Liver (tissue), 3 donors: ENCODE measurements around the gene VAC14.

Source experiments
- ATF3 ChIP-seq: IDR thresholded peaks from 2 replicates; pipeline ENCODE4 v1.6.1; 2016; ENCODE audit warnings: antibody characterized with exemption
- CTCF ChIP-seq: fragments of 150-350 bp; IDR thresholded peaks from 2 replicates; pipeline ENCODE4 v1.5.1; 2017; ENCODE audit warnings: improper control_type of control experiment, low read depth, low read length; ENCODE audit not compliant: missing input control
- EGR1 ChIP-seq, 2 donors: IDR thresholded peaks; 2 replicates each; pipeline ENCODE4 v1.6.1; 2016 to 2018; ENCODE audit warnings: antibody characterized with exemption in 2 of 2, low read depth in 2 of 2
- GABPA ChIP-seq, 2 donors: IDR thresholded peaks in 1 of 2; conservative IDR thresholded peaks in 1 of 2; 2 replicates each; pipeline ENCODE4 v1.6.1; 2016; ENCODE audit warnings: antibody characterized with exemption in 2 of 2, mild to moderate bottlenecking in 1 of 2, moderate library complexity in 1 of 2
- MAX ChIP-seq: IDR thresholded peaks from 2 replicates; pipeline ENCODE4 v1.6.1; 2016; ENCODE audit warnings: antibody characterized with exemption
- SP1 ChIP-seq: IDR thresholded peaks from 2 replicates; pipeline ENCODE4 v1.6.1; 2018; ENCODE audit warnings: antibody characterized with exemption, mild to moderate bottlenecking
- TAF1 ChIP-seq: conservative IDR thresholded peaks from 2 replicates; pipeline ENCODE4 v1.6.1; 2016; ENCODE audit warnings: antibody characterized with exemption, mild to moderate bottlenecking
- donor health status: healthy.
- donor health status: healthy.

- no peak for TF ChIP-seq CTCF
- TF ChIP-seq ATF3, result no peak
- TF ChIP-seq GABPA (IDR thresholded peaks at IDR 0.05 in 1 of 2, conservative IDR thresholded peaks at IDR 0.05 in 1 of 2), result no peak
- no peak for TF ChIP-seq MAX
- TF ChIP-seq TAF1, result no peak
- no peak for TF ChIP-seq SP1
- no peak for TF ChIP-seq EGR1 (IDR thresholded peaks at IDR 0.05; ENCODE audit: low read depth in 2 of 2)
Observed at GRCh38 chr16:70713342-70713741, 87.6 kb downstream of the VAC14 start.
